ENCODE data around the gene VDR. TPM values are rescaled to one million over a fixed set of nuclear protein-coding genes. Genes with fewer than 3 reads are reported as not detected.

Gene VDR
- total and polyA plus RNA-seq, 2 donors (not counting 1 experiment from before 2014, with no cell fraction given): 16.2 to 24.4 TPM

DNA sequence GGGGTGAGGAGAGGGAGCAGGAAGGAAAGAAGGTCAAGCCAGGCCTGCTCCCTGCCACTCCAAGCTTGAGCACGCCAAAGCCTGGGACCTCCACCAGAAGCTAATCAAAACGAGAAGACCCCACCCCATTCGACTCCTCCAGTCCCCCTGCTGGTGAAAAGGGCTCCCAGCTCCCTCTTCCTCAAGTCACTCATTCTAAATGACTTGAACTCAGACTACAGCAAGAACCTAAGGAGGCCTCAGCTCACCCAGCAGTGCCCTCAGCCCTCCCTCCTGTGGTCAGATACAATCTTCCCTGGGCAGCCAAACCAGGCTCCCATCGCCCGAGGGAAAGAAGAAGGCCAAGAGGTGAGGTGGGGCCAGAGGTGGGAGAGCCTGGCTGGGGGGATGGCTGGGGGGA, 102.5 kb downstream of the VDR start:
- peaks cover 17% of the 10 kb centered on the region for H3K4me1 ChIP-seq (ENCODE audit: control insufficient read depth, extremely low read depth, insufficient read depth, low read length)
- peaks cover 87% of the 10 kb centered on the region for H3K79me2 ChIP-seq (ENCODE audit: control insufficient read depth, insufficient read depth, low read length)
- no peaks in the 10 kb centered on the region for H3K27me3 ChIP-seq (ENCODE audit: control insufficient read depth, insufficient read depth, low read length)
- no peaks in the 10 kb centered on the region for H3K9me3 ChIP-seq (ENCODE audit: control insufficient read depth, insufficient read depth, low read depth, low read length)
- H3K36me3 ChIP-seq (ENCODE audit: control insufficient read depth, insufficient read depth, low read length): peaks cover 13% of the 10 kb centered on the region
- H3K4me2 ChIP-seq (ENCODE audit: extremely low read depth, insufficient read depth, low read length): no peak overlapping the region
- TF ChIP-seq, protein P1, sequence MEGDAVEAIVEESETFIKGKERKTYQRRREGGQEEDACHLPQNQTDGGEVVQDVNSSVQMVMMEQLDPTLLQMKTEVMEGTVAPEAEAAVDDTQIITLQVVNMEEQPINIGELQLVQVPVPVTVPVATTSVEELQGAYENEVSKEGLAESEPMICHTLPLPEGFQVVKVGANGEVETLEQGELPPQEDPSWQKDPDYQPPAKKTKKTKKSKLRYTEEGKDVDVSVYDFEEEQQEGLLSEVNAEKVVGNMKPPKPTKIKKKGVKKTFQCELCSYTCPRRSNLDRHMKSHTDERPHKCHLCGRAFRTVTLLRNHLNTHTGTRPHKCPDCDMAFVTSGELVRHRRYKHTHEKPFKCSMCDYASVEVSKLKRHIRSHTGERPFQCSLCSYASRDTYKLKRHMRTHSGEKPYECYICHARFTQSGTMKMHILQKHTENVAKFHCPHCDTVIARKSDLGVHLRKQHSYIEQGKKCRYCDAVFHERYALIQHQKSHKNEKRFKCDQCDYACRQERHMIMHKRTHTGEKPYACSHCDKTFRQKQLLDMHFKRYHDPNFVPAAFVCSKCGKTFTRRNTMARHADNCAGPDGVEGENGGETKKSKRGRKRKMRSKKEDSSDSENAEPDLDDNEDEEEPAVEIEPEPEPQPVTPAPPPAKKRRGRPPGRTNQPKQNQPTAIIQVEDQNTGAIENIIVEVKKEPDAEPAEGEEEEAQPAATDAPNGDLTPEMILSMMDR (conservative IDR thresholded peaks at IDR 0.05 in 1 of 2, IDR thresholded peaks at IDR 0.05 in 1 of 2; ENCODE audit: low read depth in 1 of 2, low read length in 2 of 2): peak; percentile 17 to 33
- no peak for TF ChIP-seq EZH2 (IDR thresholded peaks at IDR 0.05; ENCODE audit: low read length, missing control alignments)
- H2AFZ ChIP-seq (ENCODE audit: low read length): no peak overlapping the region
- no peaks in the 10 kb centered on the region for H4K20me1 ChIP-seq (ENCODE audit: control insufficient read depth, extremely low read depth, insufficient read depth, low read length)
- DNase-seq (ENCODE audit: low read depth in 2 of 2): no peak
- H3K27ac ChIP-seq (ENCODE audit: insufficient read depth, low read length): no peak overlapping the region
- no peak overlapping the region for H3K4me3 ChIP-seq (replicated peaks in 1 of 4; ENCODE audit: control extremely low read depth in 1 of 4, insufficient read depth in 1 of 4, low read depth in 3 of 4, low read length in 4 of 4)
- H3K9ac ChIP-seq (ENCODE audit: insufficient read depth, low read length): no peak overlapping the region

DNA sequence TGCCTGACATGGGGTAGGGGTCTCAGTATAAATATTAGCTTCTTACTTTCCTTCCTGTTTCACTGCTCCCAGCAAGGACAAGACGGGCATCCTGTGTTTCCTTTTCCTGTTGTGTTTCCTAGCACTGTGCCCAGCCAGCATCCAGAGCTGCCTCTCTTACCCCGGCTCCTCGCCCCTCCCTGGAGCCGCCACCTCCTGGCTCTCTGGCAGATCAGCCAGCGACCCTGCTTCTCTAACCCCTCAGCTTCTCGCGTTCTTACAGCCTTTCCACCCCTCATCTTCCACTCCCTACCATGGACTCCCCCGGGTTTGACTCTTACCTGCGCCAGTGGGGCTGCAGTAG, 102.9 kb downstream of the VDR start:
- H4K20me1 ChIP-seq (ENCODE audit: control insufficient read depth, extremely low read depth, insufficient read depth, low read length): no peaks in the 10 kb centered on the region
- H3K9ac ChIP-seq (ENCODE audit: insufficient read depth, low read length): no peak overlapping the region

DNA sequence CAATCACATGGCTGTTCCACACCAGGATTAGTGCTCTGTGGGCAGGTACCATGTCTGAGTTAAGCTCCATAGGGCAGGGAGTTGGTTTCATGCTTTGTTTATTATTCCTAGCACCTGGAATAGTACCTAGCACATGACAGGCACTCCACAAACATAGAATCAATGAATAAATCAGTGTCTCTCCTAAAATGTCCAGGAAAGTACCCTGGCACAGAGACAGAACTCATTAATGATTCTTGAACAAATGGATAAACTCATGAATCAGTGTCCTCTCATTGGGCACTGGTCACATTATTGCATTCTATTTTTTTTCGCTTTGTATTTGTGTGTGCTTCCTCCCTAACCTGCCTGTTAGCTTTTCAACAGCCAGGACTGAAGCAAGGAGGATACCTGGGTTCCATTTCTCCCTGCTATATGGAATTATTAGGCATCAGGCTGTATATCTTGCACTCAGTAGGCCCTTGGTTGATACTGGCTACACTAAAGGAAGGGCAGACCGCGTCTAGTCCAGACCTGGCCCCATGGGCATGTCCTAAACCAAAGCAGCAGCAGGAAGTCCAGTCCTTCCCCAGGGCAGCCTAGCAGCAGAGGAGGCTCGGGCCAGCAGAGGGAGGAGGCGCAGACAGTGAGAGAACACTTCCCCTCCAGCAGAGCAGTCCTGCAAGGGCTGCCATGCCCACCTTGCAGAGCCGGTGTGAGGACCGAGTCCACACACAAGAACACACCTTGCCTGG, 103.5 kb downstream of the VDR start:
- no peak for DNase-seq (ENCODE audit: low read depth in 2 of 2)
- Histone ChIP-seq H3K4me3 (replicated peaks in 1 of 4; ENCODE audit: control extremely low read depth in 1 of 4, insufficient read depth in 1 of 4, low read depth in 3 of 4, low read length in 4 of 4) (no peak overlapping the region), H2AFZ (ENCODE audit: low read length) (no peak overlapping the region), H3K79me2 (ENCODE audit: control insufficient read depth, insufficient read depth, low read length) (peaks cover 78% of the 10 kb centered on the region), H4K20me1 (ENCODE audit: control insufficient read depth, extremely low read depth, insufficient read depth, low read length) (no peaks in the 10 kb centered on the region), H3K9ac (ENCODE audit: insufficient read depth, low read length) (no peak overlapping the region), H3K36me3 (ENCODE audit: control insufficient read depth, insufficient read depth, low read length) (peaks cover 20% of the 10 kb centered on the region), H3K9me3 (ENCODE audit: control insufficient read depth, insufficient read depth, low read depth, low read length) (no peaks in the 10 kb centered on the region), H3K4me2 (ENCODE audit: extremely low read depth, insufficient read depth, low read length) (no peak overlapping the region), H3K27me3 (ENCODE audit: control insufficient read depth, insufficient read depth, low read length) (no peaks in the 10 kb centered on the region), H3K4me1 (ENCODE audit: control insufficient read depth, extremely low read depth, insufficient read depth, low read length) (peaks cover 17% of the 10 kb centered on the region), H3K27ac (ENCODE audit: insufficient read depth, low read length) (no peak overlapping the region)
- no peak for TF ChIP-seq EZH2 (IDR thresholded peaks at IDR 0.05; ENCODE audit: low read length, missing control alignments)
- TF ChIP-seq, protein P1 (conservative IDR thresholded peaks at IDR 0.05 in 1 of 2, IDR thresholded peaks at IDR 0.05 in 1 of 2; ENCODE audit: low read depth in 1 of 2, low read length in 2 of 2): peak; percentile 12 to 22

More for the DNA sequence above, 102.9 kb downstream of the VDR start:
- Histone ChIP-seq H3K27ac (ENCODE audit: insufficient read depth, low read length) (no peak overlapping the region), H3K4me2 (ENCODE audit: extremely low read depth, insufficient read depth, low read length) (no peak overlapping the region), H3K79me2 (ENCODE audit: control insufficient read depth, insufficient read depth, low read length) (peaks cover 83% of the 10 kb centered on the region), H3K4me3 (replicated peaks in 1 of 4; ENCODE audit: control extremely low read depth in 1 of 4, insufficient read depth in 1 of 4, low read depth in 3 of 4, low read length in 4 of 4) (no peak overlapping the region), H3K27me3 (ENCODE audit: control insufficient read depth, insufficient read depth, low read length) (no peaks in the 10 kb centered on the region), H3K9me3 (ENCODE audit: control insufficient read depth, insufficient read depth, low read depth, low read length) (no peaks in the 10 kb centered on the region), H3K4me1 (ENCODE audit: control insufficient read depth, extremely low read depth, insufficient read depth, low read length) (peaks cover 17% of the 10 kb centered on the region), H2AFZ (ENCODE audit: low read length) (no peak overlapping the region), H3K36me3 (ENCODE audit: control insufficient read depth, insufficient read depth, low read length) (peaks cover 18% of the 10 kb centered on the region)
- TF ChIP-seq EZH2 (IDR thresholded peaks at IDR 0.05; ENCODE audit: low read length, missing control alignments): no peak
- no peak for DNase-seq (ENCODE audit: low read depth in 2 of 2)
